Right atrium auricular region (tissue), 2 donors: Measurements from ENCODE around the gene DNTTIP2. TPM values are rescaled to one million over a fixed set of nuclear protein-coding genes. Genes with fewer than 3 reads are reported as not detected.
"Not testable (repeated sequence)": the region's sequence is repeated elsewhere in the genome, so short reads cannot be mapped to it uniquely, and the experiment has no call there.

Experiments used
- DNase-seq: peaks from one replicate; pipeline ENCODE4 v3.0.0-alpha.2; 2019; ENCODE audit warnings: low spot score
- H3K27ac ChIP-seq, 2 donors: fragments of 200-600 bp; sonication (generic); 1 replicate in 1 of 2; 2 replicates in 1 of 2; pipeline ENCODE4 v1.5.1; 2016 to 2019
- H3K27me3 ChIP-seq, 2 donors: fragments of 200-600 bp; sonication (generic); one replicate each; pipeline versions ENCODE4 v1.5.1 to v1.6.0; 2017 to 2019
- H3K36me3 ChIP-seq: fragments of 200-600 bp; sonication (generic); one replicate; pipeline ENCODE4 v1.5.1; 2016
- H3K4me1 ChIP-seq, 2 donors: fragments of 200-600 bp; sonication (generic); one replicate each; pipeline versions ENCODE4 v1.5.1 to v1.6.0; 2017 to 2019
- H3K4me3 ChIP-seq, 2 donors: fragments of 200-600 bp; sonication (generic); 1 replicate in 1 of 2; 2 replicates in 1 of 2; pipeline ENCODE4 v1.5.1; 2017 to 2019; ENCODE audit warnings: mild to moderate bottlenecking in 1 of 2, moderate library complexity in 1 of 2
- H3K9me3 ChIP-seq, 2 donors: fragments of 200-600 bp; sonication (generic); one replicate each; pipeline ENCODE4 v1.5.1; 2019
- total RNA-seq, 2 donors: library from RNA; depleted of rRNA; stranded (reverse); fragments of >200 nt; gene quantifications; one replicate each; pipeline ENCODE4 v1.1.0, GENCODE V29; 2016
- TF ChIP-seq, protein P1 (sequence below), 2 donors: fragments of 200-600 bp; sonication (generic); IDR thresholded peaks; one replicate each; pipeline ENCODE4 v1.5.1; 2019; ENCODE audit warnings: antibody characterized with exemption in 2 of 2

The DNTTIP2 gene
- total RNA-seq, 2 donors from 2014 or later: 19.7 to 24.7 TPM

DNA sequence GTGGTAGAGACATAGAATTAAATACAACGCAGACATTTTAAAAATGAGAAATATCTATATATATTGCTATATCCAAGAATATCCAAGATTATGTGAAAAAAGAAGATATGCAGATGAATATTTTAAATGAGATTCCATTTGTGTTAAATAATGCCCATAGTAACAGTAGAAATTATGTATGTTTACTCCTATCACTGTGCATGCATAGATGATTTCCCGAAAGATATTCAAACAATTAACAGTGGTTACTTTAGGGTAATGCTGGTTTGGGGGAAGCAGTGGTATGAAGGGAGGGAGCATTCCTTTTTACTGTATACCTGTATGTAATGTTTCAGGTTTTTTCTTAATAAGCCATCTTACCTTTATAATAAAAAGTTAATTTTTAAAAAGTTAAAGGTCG lies 25.1 kb downstream of the DNTTIP2 start:
- TF ChIP-seq, protein P1, sequence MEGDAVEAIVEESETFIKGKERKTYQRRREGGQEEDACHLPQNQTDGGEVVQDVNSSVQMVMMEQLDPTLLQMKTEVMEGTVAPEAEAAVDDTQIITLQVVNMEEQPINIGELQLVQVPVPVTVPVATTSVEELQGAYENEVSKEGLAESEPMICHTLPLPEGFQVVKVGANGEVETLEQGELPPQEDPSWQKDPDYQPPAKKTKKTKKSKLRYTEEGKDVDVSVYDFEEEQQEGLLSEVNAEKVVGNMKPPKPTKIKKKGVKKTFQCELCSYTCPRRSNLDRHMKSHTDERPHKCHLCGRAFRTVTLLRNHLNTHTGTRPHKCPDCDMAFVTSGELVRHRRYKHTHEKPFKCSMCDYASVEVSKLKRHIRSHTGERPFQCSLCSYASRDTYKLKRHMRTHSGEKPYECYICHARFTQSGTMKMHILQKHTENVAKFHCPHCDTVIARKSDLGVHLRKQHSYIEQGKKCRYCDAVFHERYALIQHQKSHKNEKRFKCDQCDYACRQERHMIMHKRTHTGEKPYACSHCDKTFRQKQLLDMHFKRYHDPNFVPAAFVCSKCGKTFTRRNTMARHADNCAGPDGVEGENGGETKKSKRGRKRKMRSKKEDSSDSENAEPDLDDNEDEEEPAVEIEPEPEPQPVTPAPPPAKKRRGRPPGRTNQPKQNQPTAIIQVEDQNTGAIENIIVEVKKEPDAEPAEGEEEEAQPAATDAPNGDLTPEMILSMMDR (IDR thresholded peaks at IDR 0.05): no peak
- Histone ChIP-seq H3K9me3 (no peaks in the 10 kb centered on the region), H3K4me1 (no peaks in the 10 kb centered on the region), H3K36me3 (no peaks in the 10 kb centered on the region), H3K27ac (no peak overlapping the region), H3K27me3 (no peaks in the 10 kb centered on the region), H3K4me3 (no peak overlapping the region)
- DNase-seq: no peak

DNA sequence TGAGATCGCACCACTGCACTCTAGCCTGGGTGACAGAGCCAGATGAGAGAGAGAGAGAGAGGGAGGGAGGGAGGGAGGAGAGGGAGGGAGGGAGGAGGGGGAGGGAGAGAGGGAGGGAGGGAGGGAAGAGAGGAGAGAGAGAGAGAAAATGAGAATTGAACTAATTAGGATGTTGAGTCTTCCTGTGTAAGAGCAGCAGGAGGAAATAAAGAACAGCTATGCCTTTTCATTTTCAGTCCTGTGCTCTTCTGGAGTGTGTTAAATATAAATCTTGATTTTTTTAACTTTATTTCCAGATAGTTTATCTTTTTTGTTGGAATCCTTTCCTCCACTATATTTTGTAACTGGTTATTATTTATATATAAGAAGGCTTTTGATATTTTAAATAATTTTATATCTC lies 27.1 kb downstream of the DNTTIP2 start:
- TF ChIP-seq, protein P1 (IDR thresholded peaks at IDR 0.05): no peak
- no peaks in the 10 kb centered on the region for H3K27me3 ChIP-seq
- H3K27ac ChIP-seq: no peak overlapping the region
- H3K9me3 ChIP-seq: no peaks in the 10 kb centered on the region
- no peaks in the 10 kb centered on the region for H3K36me3 ChIP-seq
- DNase-seq: no peak
- H3K4me1 ChIP-seq: peaks cover 0 to 5% of the 10 kb centered on the region in 2 donors
- no peak overlapping the region for H3K4me3 ChIP-seq

DNA sequence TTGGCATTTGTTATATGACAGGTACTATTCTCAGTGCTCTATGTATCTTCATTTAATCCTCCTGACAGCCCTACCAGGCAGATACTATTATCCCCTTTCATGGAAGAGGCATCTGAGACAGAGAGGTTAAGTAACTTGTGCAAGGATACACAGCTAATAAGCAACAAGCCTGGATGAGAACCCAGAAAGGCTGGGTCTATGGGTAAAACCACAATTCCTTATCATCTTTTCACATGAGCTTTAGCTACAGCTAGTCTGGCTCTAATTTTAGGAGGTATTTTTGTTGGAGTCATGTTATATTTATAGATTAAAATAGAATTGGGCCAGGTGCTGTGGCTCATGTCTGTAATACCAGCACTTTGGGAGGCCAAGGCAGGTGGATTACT lies 27.7 kb downstream of the DNTTIP2 start:
- no peaks in the 10 kb centered on the region for H3K36me3 ChIP-seq
- DNase-seq: no peak
- TF ChIP-seq, protein P1 (IDR thresholded peaks at IDR 0.05): no peak
- H3K9me3 ChIP-seq: no peaks in the 10 kb centered on the region
- no peaks in the 10 kb centered on the region for H3K27me3 ChIP-seq
- peaks cover 0 to 5% of the 10 kb centered on the region in 2 donors for H3K4me1 ChIP-seq
- no peak overlapping the region for H3K4me3 ChIP-seq
- no peak overlapping the region for H3K27ac ChIP-seq

DNA sequence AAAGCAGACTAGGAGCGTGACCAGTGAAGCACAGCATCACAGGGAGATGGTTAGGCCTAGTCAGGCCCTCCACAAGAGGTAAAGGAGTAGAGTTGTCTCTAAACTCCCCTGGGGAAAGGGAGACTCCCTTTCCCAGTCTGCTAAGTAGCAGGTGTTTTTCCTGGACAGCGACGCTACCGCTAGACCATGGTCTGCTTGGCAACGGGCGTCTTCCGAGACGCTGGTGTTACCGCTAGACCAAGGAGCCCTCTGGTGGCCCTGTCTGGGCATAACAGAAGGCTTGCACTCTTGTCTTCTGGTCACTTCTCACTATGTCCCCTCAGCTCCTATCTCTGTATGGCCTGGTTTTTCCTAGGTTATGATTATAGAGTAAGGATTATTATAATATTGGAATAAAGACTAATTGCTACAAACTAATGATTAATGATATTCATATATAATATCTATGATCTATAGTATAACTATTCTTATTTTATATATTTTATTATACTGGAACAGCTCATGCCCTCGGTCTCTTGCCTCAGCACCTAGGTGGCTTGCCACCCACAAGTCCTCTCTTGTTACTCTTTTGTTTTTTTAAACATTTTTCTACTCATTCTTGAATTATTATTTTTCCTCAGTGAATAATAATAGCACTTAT lies 28.2 kb downstream of the DNTTIP2 start:
- DNase-seq: peak; percentile 73
- H3K4me3 ChIP-seq, H3K9me3 ChIP-seq, H3K4me1 ChIP-seq, H3K27me3 ChIP-seq, H3K36me3 ChIP-seq, H3K27ac ChIP-seq: not testable (repeated sequence)
- TF ChIP-seq, protein P1 (IDR thresholded peaks at IDR 0.05): peak; percentile 62 to 80

DNA sequence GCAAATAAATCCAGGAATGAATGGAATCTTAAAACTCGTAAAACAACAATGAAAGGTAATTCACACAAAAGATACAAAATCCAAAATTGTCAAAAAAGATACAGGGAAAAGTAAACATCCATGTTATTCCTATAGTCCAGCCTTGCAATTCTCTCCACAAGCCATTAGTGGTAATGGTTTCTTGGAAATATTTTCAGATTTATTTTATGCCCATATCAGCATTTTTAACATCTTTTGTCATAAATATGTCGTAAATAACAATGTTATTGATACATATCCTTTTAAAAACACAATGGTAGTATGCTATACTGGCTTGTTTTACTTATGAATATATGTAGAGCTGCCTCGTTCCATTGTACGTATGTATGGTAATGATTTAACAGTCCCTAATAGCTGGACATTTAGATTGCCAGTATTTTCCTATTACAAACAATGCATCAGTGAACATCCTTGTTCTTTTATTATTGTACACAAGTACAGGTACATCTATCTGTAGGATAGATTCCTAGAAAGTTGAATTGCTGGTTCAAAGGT lies 30.6 kb downstream of the DNTTIP2 start:
- Histone ChIP-seq H3K9me3 (no peaks in the 10 kb centered on the region), H3K27me3 (no peaks in the 10 kb centered on the region), H3K4me3 (peak overlapping the region; percentile 67 to 80), H3K4me1 (peaks cover 0 to 24% of the 10 kb centered on the region in 2 donors), H3K36me3 (no peaks in the 10 kb centered on the region), H3K27ac (peak overlapping the region; percentile 98 to 99)
- no peak for DNase-seq
- TF ChIP-seq, protein P1 (IDR thresholded peaks at IDR 0.05): no peak
